HepG2 (cell line): ENCODE data around the gene PPM1G. TPM values are rescaled to one million over a fixed set of nuclear protein-coding genes. Genes with fewer than 3 reads are reported as not detected.

Source experiments
- FOSL2 ChIP-seq: sonication (generic); formaldehyde crosslinking; IDR thresholded peaks from 2 replicates; pipeline ENCODE4 v1.4.0; 2020; ENCODE audit warnings: missing genetic modification reagents
- MYNN ChIP-seq: sonication (generic); formaldehyde crosslinking; IDR thresholded peaks from 2 replicates; pipeline ENCODE4 v1.4.0; 2020; ENCODE audit warnings: mild to moderate bottlenecking, low read depth, missing genetic modification reagents
- RAD51 ChIP-seq: fragments of 450-650 bp; IDR thresholded peaks from 2 replicates; pipeline ENCODE4 v1.6.1; 2016; ENCODE audit warnings: borderline replicate concordance
- RCOR2 ChIP-seq: IDR thresholded peaks from 2 replicates; pipeline ENCODE4 v1.6.1; 2016; ENCODE audit warnings: missing biosample characterization, missing genetic modification reagents
- SP4 ChIP-seq: sonication (generic); formaldehyde crosslinking; IDR thresholded peaks from 2 replicates; pipeline ENCODE4 v1.8.1; 2023; ENCODE audit warnings: mild to moderate bottlenecking, missing genetic modification reagents
- ZNF496 ChIP-seq: sonication (generic); formaldehyde crosslinking; IDR thresholded peaks from 2 replicates; pipeline ENCODE4 v1.8.1; 2023; ENCODE audit warnings: mild to moderate bottlenecking, moderate library complexity, missing genetic modification reagents; ENCODE audit not compliant: insufficient replicate concordance
- ZNF547 ChIP-seq: sonication (generic); formaldehyde crosslinking; IDR thresholded peaks from 2 replicates; pipeline ENCODE4 v1.5.1; 2020; ENCODE audit warnings: mild to moderate bottlenecking, missing genetic modification reagents
- ZNF572 ChIP-seq: sonication (generic); formaldehyde crosslinking; IDR thresholded peaks from 2 replicates; pipeline ENCODE4 v1.5.1; 2020; ENCODE audit warnings: mild to moderate bottlenecking, missing genetic modification reagents
- ZNF709 ChIP-seq: sonication (generic); formaldehyde crosslinking; IDR thresholded peaks from 2 replicates; pipeline ENCODE4 v1.5.0; 2020; ENCODE audit warnings: mild to moderate bottlenecking, missing genetic modification reagents
- ZNF788 ChIP-seq: sonication (generic); formaldehyde crosslinking; IDR thresholded peaks from 2 replicates; pipeline ENCODE4 v1.5.0; 2020; ENCODE audit warnings: mild to moderate bottlenecking, missing genetic modification reagents, borderline replicate concordance
- ZZZ3 ChIP-seq: sonication (generic); formaldehyde crosslinking; IDR thresholded peaks from 2 replicates; pipeline ENCODE4 v1.4.0; 2020; ENCODE audit warnings: missing genetic modification reagents, mild to moderate bottlenecking, borderline replicate concordance
- polyA plus RNA-seq, 8 experiments: library from polyadenylated mRNA; depleted of rRNA in 3 of 8; stranded (reverse) in 7 of 8; unstranded in 1 of 8; fragments of >200 nt; fragmentation: Illumina TruSeq in 4 of 8; extraction: Trizol in 4 of 8; gene quantifications; 2 replicates each; pipeline versions ENCODE4 v1.2.1 to v1.2.3, GENCODE V29; 2011 to 2016; ENCODE audit warnings: low read depth in 4 of 8, missing spikeins in 1 of 8, mixed read lengths in 1 of 8; ENCODE audit not compliant: insufficient read depth in 1 of 8
- total RNA-seq, 5 experiments: library from RNA; depleted of rRNA; stranded (reverse); fragments of >200 nt; fragmentation: Illumina TruSeq; extraction: Trizol; gene quantifications; 2 replicates each; pipeline ENCODE4 v1.2.3, GENCODE V29; 2016; ENCODE audit warnings: low read depth in 1 of 5
- TF ChIP-seq, protein P1 (sequence below): sonication (generic); formaldehyde crosslinking; IDR thresholded peaks from 2 replicates; pipeline ENCODE4 v1.8.1; 2023; ENCODE audit warnings: mild to moderate bottlenecking, missing genetic modification reagents
- TF ChIP-seq, protein P2 (sequence below): sonication (generic); formaldehyde crosslinking; IDR thresholded peaks from 2 replicates; pipeline ENCODE4 v1.4.0; 2020; ENCODE audit warnings: missing genetic modification reagents, borderline replicate concordance
- TF ChIP-seq, protein P3 (sequence below): sonication (generic); formaldehyde crosslinking; IDR thresholded peaks from 2 replicates; pipeline ENCODE4 v1.5.0; 2020; ENCODE audit warnings: mild to moderate bottlenecking, missing genetic modification reagents, borderline replicate concordance

The PPM1G gene
- total and polyA plus RNA-seq, 2 of the 13 experiments (the other 11 are each of a cell fraction or from before 2014, with no cell fraction given) = 58.2 to 213 TPM

DNA sequence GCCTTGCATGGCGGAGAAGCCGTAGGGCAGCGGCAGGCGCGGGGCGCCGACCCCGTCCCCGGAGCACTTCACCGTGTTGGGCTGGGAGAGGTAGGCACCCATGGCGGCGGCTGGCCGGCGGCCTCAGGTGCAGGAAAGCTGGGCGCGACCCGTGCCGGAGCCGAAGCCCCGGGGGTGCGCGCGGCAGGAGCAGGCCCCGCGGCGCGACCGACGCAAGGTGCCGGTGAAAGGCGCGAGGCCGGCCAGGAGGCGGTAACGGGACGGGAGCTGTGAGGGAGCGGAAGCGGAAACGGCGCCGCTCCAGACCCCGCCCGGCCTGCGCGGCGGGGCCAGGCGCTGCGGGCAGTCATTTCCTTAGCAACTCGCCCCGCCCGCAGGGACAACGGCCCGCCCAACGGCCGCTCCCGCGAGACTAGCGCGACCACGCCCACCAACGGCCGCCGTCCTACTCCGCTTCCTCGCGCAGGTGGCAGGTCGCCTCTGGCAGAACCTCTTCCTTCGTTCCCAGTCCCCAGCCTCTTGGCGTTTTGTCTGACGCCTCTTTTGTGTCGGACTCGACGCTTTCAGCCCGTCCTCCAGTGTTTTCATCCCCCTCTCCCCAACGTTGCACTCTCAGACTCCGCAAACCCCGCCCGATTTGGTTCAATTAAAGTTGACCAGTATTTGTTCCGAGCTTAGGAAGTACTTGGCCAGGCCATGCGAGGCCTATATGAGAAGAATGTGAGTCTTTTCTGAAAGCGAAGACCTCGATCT is at the start of gene PPM1G (continued):
- TF ChIP-seq, protein P1, sequence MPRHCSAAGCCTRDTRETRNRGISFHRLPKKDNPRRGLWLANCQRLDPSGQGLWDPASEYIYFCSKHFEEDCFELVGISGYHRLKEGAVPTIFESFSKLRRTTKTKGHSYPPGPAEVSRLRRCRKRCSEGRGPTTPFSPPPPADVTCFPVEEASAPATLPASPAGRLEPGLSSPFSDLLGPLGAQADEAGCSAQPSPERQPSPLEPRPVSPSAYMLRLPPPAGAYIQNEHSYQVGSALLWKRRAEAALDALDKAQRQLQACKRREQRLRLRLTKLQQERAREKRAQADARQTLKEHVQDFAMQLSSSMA = peak; percentile 92
- peak; percentile 57 for TF ChIP-seq FOSL2 (CRISPR knock-in tag)
- TF ChIP-seq, protein P2, sequence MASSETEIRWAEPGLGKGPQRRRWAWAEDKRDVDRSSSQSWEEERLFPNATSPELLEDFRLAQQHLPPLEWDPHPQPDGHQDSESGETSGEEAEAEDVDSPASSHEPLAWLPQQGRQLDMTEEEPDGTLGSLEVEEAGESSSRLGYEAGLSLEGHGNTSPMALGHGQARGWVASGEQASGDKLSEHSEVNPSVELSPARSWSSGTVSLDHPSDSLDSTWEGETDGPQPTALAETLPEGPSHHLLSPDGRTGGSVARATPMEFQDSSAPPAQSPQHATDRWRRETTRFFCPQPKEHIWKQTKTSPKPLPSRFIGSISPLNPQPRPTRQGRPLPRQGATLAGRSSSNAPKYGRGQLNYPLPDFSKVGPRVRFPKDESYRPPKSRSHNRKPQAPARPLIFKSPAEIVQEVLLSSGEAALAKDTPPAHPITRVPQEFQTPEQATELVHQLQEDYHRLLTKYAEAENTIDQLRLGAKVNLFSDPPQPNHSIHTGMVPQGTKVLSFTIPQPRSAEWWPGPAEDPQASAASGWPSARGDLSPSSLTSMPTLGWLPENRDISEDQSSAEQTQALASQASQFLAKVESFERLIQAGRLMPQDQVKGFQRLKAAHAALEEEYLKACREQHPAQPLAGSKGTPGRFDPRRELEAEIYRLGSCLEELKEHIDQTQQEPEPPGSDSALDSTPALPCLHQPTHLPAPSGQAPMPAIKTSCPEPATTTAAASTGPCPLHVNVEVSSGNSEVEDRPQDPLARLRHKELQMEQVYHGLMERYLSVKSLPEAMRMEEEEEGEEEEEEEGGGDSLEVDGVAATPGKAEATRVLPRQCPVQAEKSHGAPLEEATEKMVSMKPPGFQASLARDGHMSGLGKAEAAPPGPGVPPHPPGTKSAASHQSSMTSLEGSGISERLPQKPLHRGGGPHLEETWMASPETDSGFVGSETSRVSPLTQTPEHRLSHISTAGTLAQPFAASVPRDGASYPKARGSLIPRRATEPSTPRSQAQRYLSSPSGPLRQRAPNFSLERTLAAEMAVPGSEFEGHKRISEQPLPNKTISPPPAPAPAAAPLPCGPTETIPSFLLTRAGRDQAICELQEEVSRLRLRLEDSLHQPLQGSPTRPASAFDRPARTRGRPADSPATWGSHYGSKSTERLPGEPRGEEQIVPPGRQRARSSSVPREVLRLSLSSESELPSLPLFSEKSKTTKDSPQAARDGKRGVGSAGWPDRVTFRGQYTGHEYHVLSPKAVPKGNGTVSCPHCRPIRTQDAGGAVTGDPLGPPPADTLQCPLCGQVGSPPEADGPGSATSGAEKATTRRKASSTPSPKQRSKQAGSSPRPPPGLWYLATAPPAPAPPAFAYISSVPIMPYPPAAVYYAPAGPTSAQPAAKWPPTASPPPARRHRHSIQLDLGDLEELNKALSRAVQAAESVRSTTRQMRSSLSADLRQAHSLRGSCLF = 0 out of 2 replicates have a peak, but pooled peaks have one; percentile 44
- TF ChIP-seq ZNF709 (CRISPR knock-in tag) = peak; percentile 99
- peak; percentile 95 for TF ChIP-seq SP4
- peak; percentile 99 for TF ChIP-seq ZNF547 (CRISPR knock-in tag)
- no peak for TF ChIP-seq MYNN (CRISPR knock-in tag)
- peak; percentile 84 for TF ChIP-seq ZNF788
- TF ChIP-seq RAD51 = no peak
- TF ChIP-seq ZNF572 (CRISPR knock-in tag) = no peak
- TF ChIP-seq ZZZ3 (CRISPR knock-in tag) = no peak; the same call in 1 of the 2 replicates
- no peak for TF ChIP-seq RCOR2 (CRISPR knock-in tag)
- no peak for TF ChIP-seq ZNF496 (CRISPR knock-in tag)
- TF ChIP-seq, protein P3, sequence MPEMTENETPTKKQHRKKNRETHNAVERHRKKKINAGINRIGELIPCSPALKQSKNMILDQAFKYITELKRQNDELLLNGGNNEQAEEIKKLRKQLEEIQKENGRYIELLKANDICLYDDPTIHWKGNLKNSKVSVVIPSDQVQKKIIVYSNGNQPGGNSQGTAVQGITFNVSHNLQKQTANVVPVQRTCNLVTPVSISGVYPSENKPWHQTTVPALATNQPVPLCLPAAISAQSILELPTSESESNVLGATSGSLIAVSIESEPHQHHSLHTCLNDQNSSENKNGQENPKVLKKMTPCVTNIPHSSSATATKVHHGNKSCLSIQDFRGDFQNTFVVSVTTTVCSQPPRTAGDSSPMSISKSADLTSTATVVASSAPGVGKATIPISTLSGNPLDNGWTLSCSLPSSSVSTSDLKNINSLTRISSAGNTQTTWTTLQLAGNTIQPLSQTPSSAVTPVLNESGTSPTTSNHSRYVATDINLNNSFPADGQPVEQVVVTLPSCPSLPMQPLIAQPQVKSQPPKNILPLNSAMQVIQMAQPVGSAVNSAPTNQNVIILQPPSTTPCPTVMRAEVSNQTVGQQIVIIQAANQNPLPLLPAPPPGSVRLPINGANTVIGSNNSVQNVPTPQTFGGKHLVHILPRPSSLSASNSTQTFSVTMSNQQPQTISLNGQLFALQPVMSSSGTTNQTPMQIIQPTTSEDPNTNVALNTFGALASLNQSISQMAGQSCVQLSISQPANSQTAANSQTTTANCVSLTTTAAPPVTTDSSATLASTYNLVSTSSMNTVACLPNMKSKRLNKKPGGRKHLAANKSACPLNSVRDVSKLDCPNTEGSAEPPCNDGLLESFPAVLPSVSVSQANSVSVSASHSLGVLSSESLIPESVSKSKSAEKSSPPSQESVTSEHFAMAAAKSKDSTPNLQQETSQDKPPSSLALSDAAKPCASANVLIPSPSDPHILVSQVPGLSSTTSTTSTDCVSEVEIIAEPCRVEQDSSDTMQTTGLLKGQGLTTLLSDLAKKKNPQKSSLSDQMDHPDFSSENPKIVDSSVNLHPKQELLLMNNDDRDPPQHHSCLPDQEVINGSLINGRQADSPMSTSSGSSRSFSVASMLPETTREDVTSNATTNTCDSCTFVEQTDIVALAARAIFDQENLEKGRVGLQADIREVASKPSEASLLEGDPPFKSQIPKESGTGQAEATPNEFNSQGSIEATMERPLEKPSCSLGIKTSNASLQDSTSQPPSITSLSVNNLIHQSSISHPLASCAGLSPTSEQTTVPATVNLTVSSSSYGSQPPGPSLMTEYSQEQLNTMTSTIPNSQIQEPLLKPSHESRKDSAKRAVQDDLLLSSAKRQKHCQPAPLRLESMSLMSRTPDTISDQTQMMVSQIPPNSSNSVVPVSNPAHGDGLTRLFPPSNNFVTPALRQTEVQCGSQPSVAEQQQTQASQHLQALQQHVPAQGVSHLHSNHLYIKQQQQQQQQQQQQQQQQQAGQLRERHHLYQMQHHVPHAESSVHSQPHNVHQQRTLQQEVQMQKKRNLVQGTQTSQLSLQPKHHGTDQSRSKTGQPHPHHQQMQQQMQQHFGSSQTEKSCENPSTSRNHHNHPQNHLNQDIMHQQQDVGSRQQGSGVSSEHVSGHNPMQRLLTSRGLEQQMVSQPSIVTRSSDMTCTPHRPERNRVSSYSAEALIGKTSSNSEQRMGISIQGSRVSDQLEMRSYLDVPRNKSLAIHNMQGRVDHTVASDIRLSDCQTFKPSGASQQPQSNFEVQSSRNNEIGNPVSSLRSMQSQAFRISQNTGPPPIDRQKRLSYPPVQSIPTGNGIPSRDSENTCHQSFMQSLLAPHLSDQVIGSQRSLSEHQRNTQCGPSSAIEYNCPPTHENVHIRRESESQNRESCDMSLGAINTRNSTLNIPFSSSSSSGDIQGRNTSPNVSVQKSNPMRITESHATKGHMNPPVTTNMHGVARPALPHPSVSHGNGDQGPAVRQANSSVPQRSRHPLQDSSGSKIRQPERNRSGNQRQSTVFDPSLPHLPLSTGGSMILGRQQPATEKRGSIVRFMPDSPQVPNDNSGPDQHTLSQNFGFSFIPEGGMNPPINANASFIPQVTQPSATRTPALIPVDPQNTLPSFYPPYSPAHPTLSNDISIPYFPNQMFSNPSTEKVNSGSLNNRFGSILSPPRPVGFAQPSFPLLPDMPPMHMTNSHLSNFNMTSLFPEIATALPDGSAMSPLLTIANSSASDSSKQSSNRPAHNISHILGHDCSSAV (CRISPR knock-in tag) = no peak
